DND-41 (cell line): Measurements from ENCODE around the gene SERP1.

Experiments used
- ATAC-seq: fragments of 200-7000 bp; cut with Tn5 transposase; 3 replicates; pipeline ENCODE4 v1.9.1; 2021; ENCODE audit warnings: low read depth; ENCODE audit not compliant: insufficient read depth
- DNase-seq: peaks from one replicate; pipeline ENCODE4 v3.0.0-alpha.2; 2020
- H2AFZ ChIP-seq: 2 replicates; pipeline ENCODE4 v1.6.0; 2012; ENCODE audit warnings: low read depth, low read length
- H3K27ac ChIP-seq: 2 replicates; pipeline ENCODE4 v1.5.1; 2012; ENCODE audit warnings: low read length, inconsistent platforms
- H3K27me3 ChIP-seq: fragments of 200-600 bp; sonication (generic); 2 replicates; pipeline ENCODE4 v1.6.0; 2012; ENCODE audit warnings: low read length, mild to moderate bottlenecking, inconsistent platforms; ENCODE audit not compliant: insufficient read depth, poor library complexity
- H3K36me3 ChIP-seq: 2 replicates; pipeline ENCODE4 v1.5.1; 2012; ENCODE audit warnings: low read length, inconsistent platforms; ENCODE audit not compliant: insufficient read depth
- H3K4me1 ChIP-seq: 2 replicates; pipeline ENCODE4 v1.5.1; 2012; ENCODE audit warnings: mild to moderate bottlenecking, low read length; ENCODE audit not compliant: insufficient read depth
- H3K4me2 ChIP-seq: 2 replicates; pipeline ENCODE4 v1.6.0; 2012; ENCODE audit warnings: mild to moderate bottlenecking, moderate library complexity, low read length, inconsistent platforms; ENCODE audit not compliant: insufficient read depth
- H3K4me3 ChIP-seq, 2 experiments: fragments of 200-600 bp in 1 of 2; shearing (Covaris generic) in 1 of 2; 2 replicates each; pipeline ENCODE4 v1.5.1; 2012 to 2016; ENCODE audit warnings: inconsistent platforms in 2 of 2, low read length in 2 of 2, mild to moderate bottlenecking in 2 of 2, low read depth in 1 of 2, moderate library complexity in 1 of 2
- H3K79me2 ChIP-seq: 2 replicates; pipeline ENCODE4 v1.6.0; 2012; ENCODE audit warnings: low read length, inconsistent platforms; ENCODE audit not compliant: insufficient read depth
- H3K9ac ChIP-seq: 2 replicates; pipeline ENCODE4 v1.6.0; 2012; ENCODE audit warnings: low read depth, mild to moderate bottlenecking, inconsistent platforms, low read length, moderate library complexity
- H3K9me3 ChIP-seq: 2 replicates; pipeline ENCODE4 v1.5.1; 2012; ENCODE audit warnings: low read length, moderate library complexity, mild to moderate bottlenecking, inconsistent platforms; ENCODE audit not compliant: insufficient read depth, severe bottlenecking
- H4K20me1 ChIP-seq: 2 replicates; pipeline ENCODE4 v1.6.0; 2012; ENCODE audit warnings: low read length; ENCODE audit not compliant: insufficient read depth
- CTCF ChIP-seq: IDR thresholded peaks from 2 replicates; pipeline ENCODE4 v1.5.1; 2012; ENCODE audit warnings: borderline replicate concordance, low read length, moderate library complexity, mild to moderate bottlenecking; ENCODE audit not compliant: poor library complexity, severe bottlenecking; ENCODE audit errors: extremely low read depth
- EZH2 ChIP-seq: IDR thresholded peaks from 3 replicates; pipeline ENCODE4 v1.6.1; 2012; ENCODE audit warnings: borderline replicate concordance, low read depth, mild to moderate bottlenecking, moderate library complexity, low read length, inconsistent platforms; ENCODE audit not compliant: severe bottlenecking

SERP1 gene

GRCh38 chr3:150527464-150528255 lies 18.6 kb downstream of the SERP1 start:
- Histone ChIP-seq H3K27me3 (no peaks in the 10 kb centered on the region), H3K4me2 (no peak overlapping the region), H3K79me2 (no peaks in the 10 kb centered on the region), H3K4me3 (no peak overlapping the region), H2AFZ (no peak overlapping the region), H3K9me3 (no peaks in the 10 kb centered on the region), H3K9ac (no peak overlapping the region), H3K27ac (no peak overlapping the region), H4K20me1 (no peaks in the 10 kb centered on the region), H3K36me3 (no peaks in the 10 kb centered on the region), H3K4me1 (no peaks in the 10 kb centered on the region)
- TF ChIP-seq CTCF (no peak), EZH2 (no peak)
- ATAC-seq (no peak), DNase-seq (no peak)

- DNase-seq (no peak), ATAC-seq (no peak)
- Histone ChIP-seq H2AFZ (no peak overlapping the region), H3K9me3 (no peaks in the 10 kb centered on the region), H3K36me3 (no peaks in the 10 kb centered on the region), H3K4me3 (no peak overlapping the region), H3K79me2 (no peaks in the 10 kb centered on the region), H3K4me2 (no peak overlapping the region), H3K9ac (no peak overlapping the region), H3K27me3 (no peaks in the 10 kb centered on the region), H3K27ac (no peak overlapping the region), H4K20me1 (no peaks in the 10 kb centered on the region), H3K4me1 (no peaks in the 10 kb centered on the region)
- TF ChIP-seq CTCF (no peak), EZH2 (no peak)
Measured at GRCh38 chr3:150523538-150523937, 22.8 kb downstream of the SERP1 start.

DNA sequence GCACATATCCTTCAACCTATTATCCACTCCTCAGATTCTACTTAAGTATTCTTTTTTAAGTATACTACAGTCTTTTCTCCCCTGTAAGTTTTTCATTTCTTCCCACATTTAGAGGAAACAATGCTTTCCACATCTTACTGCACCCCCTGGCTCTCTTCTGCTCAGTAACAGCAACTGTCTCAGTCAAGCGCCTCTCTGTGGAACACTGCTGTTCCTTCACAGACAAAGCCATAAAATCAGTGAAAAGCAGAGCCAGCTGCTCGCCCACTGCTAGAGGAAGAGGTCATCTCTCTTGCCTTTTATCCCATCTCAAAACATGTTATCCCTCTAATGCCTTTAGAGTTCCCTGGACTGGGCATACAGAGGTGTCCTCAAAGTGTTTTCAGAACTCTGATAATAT lies 24.8 kb downstream of the SERP1 start:
- H2AFZ ChIP-seq: no peak overlapping the region
- H3K79me2 ChIP-seq: no peaks in the 10 kb centered on the region
- no peaks in the 10 kb centered on the region for H3K4me1 ChIP-seq
- peaks cover 3% of the 10 kb centered on the region for H3K9me3 ChIP-seq
- H4K20me1 ChIP-seq: no peaks in the 10 kb centered on the region
- ATAC-seq (no peak), DNase-seq (no peak)
- H3K9ac ChIP-seq: no peak overlapping the region
- no peak overlapping the region for H3K4me3 ChIP-seq
- no peaks in the 10 kb centered on the region for H3K27me3 ChIP-seq
- no peak overlapping the region for H3K27ac ChIP-seq
- H3K36me3 ChIP-seq: no peaks in the 10 kb centered on the region
- TF ChIP-seq CTCF (no peak), EZH2 (no peak)
- no peak overlapping the region for H3K4me2 ChIP-seq

DNA sequence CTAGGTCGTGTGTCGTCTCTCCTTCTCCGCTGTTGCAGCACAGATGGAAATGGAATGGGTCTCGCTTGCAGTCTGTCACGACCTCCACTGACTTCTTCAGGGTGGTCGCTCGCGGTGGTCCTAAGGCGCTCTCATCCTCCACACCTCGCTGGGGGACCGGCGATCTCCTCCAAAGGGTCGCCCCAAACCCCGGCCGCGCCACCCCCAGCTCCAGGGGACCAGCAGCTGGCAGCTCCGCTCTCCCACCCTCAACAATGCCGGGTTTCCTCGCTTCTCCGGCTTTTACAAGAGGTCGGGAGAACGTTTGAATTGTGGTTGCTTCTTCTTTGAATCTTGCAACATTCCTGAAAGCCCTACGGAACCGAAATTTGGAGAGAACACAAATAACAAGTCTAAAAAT lies 25.9 kb downstream of the SERP1 start:
- Histone ChIP-seq H3K79me2 (no peaks in the 10 kb centered on the region), H3K27me3 (no peaks in the 10 kb centered on the region), H2AFZ (no peak overlapping the region), H3K9me3 (peaks cover 3% of the 10 kb centered on the region), H3K4me2 (no peak overlapping the region), H3K27ac (no peak overlapping the region), H3K9ac (no peak overlapping the region), H3K36me3 (no peaks in the 10 kb centered on the region), H3K4me1 (no peaks in the 10 kb centered on the region), H4K20me1 (no peaks in the 10 kb centered on the region), H3K4me3 (no peak overlapping the region)
- TF ChIP-seq EZH2: no peak
- no peak for TF ChIP-seq CTCF
- no peak for DNase-seq
- no peak for ATAC-seq
